PC-9 (cell line): Measurements from ENCODE around the gene ARHGAP30.

Experiments
- EZH2 ChIP-seq: fragments of 200-600 bp; sonication (generic); IDR thresholded peaks from 2 replicates; pipeline ENCODE4 v1.8.0; 2017; ENCODE audit warnings: antibody characterized with exemption, low read depth
- TF ChIP-seq, protein P1 (sequence below): fragments of 200-600 bp; sonication (generic); conservative IDR thresholded peaks from 2 replicates; pipeline ENCODE4 v1.6.1; 2017; ENCODE audit warnings: mixed run types, antibody characterized with exemption, mild to moderate bottlenecking, moderate library complexity

- TF ChIP-seq EZH2 = no peak
- TF ChIP-seq, protein P1, sequence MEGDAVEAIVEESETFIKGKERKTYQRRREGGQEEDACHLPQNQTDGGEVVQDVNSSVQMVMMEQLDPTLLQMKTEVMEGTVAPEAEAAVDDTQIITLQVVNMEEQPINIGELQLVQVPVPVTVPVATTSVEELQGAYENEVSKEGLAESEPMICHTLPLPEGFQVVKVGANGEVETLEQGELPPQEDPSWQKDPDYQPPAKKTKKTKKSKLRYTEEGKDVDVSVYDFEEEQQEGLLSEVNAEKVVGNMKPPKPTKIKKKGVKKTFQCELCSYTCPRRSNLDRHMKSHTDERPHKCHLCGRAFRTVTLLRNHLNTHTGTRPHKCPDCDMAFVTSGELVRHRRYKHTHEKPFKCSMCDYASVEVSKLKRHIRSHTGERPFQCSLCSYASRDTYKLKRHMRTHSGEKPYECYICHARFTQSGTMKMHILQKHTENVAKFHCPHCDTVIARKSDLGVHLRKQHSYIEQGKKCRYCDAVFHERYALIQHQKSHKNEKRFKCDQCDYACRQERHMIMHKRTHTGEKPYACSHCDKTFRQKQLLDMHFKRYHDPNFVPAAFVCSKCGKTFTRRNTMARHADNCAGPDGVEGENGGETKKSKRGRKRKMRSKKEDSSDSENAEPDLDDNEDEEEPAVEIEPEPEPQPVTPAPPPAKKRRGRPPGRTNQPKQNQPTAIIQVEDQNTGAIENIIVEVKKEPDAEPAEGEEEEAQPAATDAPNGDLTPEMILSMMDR = no peak
These were observed 3.0 kb downstream of the ARHGAP30 start for GRCh38 chr1:161066694-161067093.
